Activated CD8-positive, alpha-beta T cell treated with anti-CD3 and anti-CD28 coated beads for 36 hours (primary cell): Measurements from ENCODE around the gene F11R. TPM values are rescaled to one million over a fixed set of nuclear protein-coding genes. Genes with fewer than 3 reads are reported as not detected.

ENCODE experiments used
- ATAC-seq: fragments of 200-7000 bp; cut with Tn5 transposase; one replicate; pipeline ENCODE4 v1.10.0; 2021; ENCODE audit warnings: mild to moderate bottlenecking, moderate library complexity
- CTCF ChIA-PET: fragments of 350-600 bp; sonication (Branson Sonifier 250); formaldehyde crosslinking; loops from one replicate; lab custom pipeline; 2021; ENCODE audit warnings: antibody characterized with exemption; lab: Charles Lee
- POLR2A ChIA-PET: fragments of 350-600 bp; sonication (Branson Sonifier 250); formaldehyde crosslinking; loops from one replicate; lab custom pipeline; 2021; ENCODE audit warnings: antibody characterized with exemption; lab: Charles Lee
- DNase-seq: peaks from one replicate; pipeline ENCODE4 v3.0.0-alpha.2; 2020
- H3K27ac Mint-ChIP-seq: one replicate; pipeline ENCODE4 v1.8.0; 2021; ENCODE audit warnings: mild to moderate bottlenecking, mixed read lengths
- H3K27me3 Mint-ChIP-seq: one replicate; pipeline ENCODE4 v1.8.0; 2021; ENCODE audit warnings: mixed read lengths
- H3K36me3 Mint-ChIP-seq: one replicate; pipeline ENCODE4 v1.8.0; 2021; ENCODE audit warnings: low read depth, mixed read lengths
- H3K4me1 Mint-ChIP-seq: one replicate; pipeline ENCODE4 v1.8.0; 2021; ENCODE audit warnings: low read depth, mixed read lengths
- H3K4me3 Mint-ChIP-seq: one replicate; pipeline ENCODE4 v1.8.0; 2021; ENCODE audit warnings: mild to moderate bottlenecking, moderate library complexity, mixed read lengths
- H3K9me3 Mint-ChIP-seq: one replicate; pipeline ENCODE4 v1.8.0; 2021; ENCODE audit warnings: mixed read lengths
- CTCF ChIP-seq: fragments of 200-600 bp; IDR thresholded peaks from one replicate; pipeline ENCODE4 v1.8.0; 2022; ENCODE audit warnings: antibody characterized with exemption, mild to moderate bottlenecking
- intact Hi-C: fragments of 100-400 bp; cut with micrococcal nuclease; formaldehyde crosslinking; loops from one replicate; pipeline ENCODE4 v1.10.0; 2022
- total RNA-seq, 2 experiments: library from RNA; stranded (reverse); gene quantifications; one replicate each; pipeline ENCODE4 v1.2.3, GENCODE V29; 2021

F11R gene
- total RNA-seq, 2 experiments from 2014 or later = 19.0 to 20.9 TPM

DNA sequence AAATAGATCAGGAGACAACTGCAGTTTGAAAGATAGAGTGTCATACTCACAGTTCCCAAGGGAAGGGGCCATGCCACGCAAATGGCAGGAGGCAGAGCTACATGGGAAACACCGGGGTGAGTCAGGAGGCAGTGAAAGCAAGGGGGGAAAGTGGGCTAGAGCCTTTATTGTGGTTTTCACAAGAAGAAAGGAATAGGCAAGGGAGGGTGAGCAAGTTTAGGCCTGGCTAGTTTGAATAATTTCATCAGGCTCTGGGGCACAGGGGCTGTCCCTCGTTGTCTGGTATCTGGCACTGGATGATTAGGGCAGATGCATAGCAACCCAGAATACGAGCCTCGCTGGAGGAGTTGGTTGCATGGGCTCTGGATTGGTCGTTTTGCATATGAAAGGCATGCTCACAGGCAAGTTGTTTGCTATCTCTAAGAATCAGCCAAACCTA, 49.3 kb downstream of the F11R start:
- H3K4me3 Mint-ChIP-seq = no peak overlapping the region
- TF ChIP-seq CTCF = no peak
- H3K9me3 Mint-ChIP-seq = no peaks in the 10 kb centered on the region
- intact Hi-C loops = no loop called here
- H3K27ac Mint-ChIP-seq = peak overlapping the region; percentile 17
- POLR2A ChIA-PET = no interaction called here
- H3K36me3 Mint-ChIP-seq = no peaks in the 10 kb centered on the region
- H3K4me1 Mint-ChIP-seq = peaks cover 13% of the 10 kb centered on the region
- DNase-seq = peak; percentile 85
- peak; percentile 99 for ATAC-seq
- CTCF ChIA-PET = interaction anchor here (1.2 to 1.7 kb wide), 3 partner anchors 17 to 21 kb away, joined by 3 to 5 read pairs (median 4); partner anchors contain the start of gene ITLN2
- peaks cover 9% of the 10 kb centered on the region for H3K27me3 Mint-ChIP-seq

GRCh38 chr1:160963521-160963920, 57.4 kb downstream of the F11R start:
- Mint-ChIP-seq H3K4me3 (no peak overlapping the region), H3K27me3 (no peaks in the 10 kb centered on the region), H3K9me3 (no peaks in the 10 kb centered on the region), H3K4me1 (no peaks in the 10 kb centered on the region), H3K27ac (no peak overlapping the region), H3K36me3 (no peaks in the 10 kb centered on the region)
- ATAC-seq = no peak
- TF ChIP-seq CTCF = no peak
- CTCF ChIA-PET = interaction anchor here (1.5 to 2.0 kb wide), 2 partner anchors 10 to 12 kb away, joined by 6 to 7 read pairs; no protein-coding TSS in a partner anchor
- no peak for DNase-seq
- intact Hi-C loops = no loop called here
- POLR2A ChIA-PET = interaction anchor here (1.2 kb wide), 1 partner anchor 11 kb away, joined by 4 read pairs; no protein-coding TSS in a partner anchor

DNA sequence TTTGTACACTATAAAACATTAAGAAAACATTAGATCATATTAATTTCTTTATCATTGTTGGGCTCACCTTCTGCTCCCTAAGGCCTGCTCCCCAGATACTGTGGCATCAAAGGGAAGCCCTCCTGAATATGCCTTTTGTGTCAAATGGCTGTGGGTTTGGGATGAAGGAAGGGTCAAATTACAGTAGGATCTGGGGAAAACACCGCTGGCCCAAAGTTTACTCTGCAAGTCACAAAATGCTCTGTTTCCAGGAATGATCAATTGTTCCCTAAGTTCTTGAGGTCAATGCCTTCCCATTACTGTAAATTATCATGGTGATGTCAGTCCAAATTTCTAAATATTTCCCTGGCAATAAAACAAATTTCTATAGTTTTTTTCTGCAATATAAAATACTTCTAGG, 59.5 kb downstream of the F11R start:
- no peak for TF ChIP-seq CTCF
- Mint-ChIP-seq H3K27me3 (no peaks in the 10 kb centered on the region), H3K36me3 (no peaks in the 10 kb centered on the region), H3K4me3 (no peak overlapping the region), H3K27ac (no peak overlapping the region), H3K4me1 (no peaks in the 10 kb centered on the region), H3K9me3 (no peaks in the 10 kb centered on the region)
- ChIA-PET CTCF (interaction anchor here (0.9 kb wide), 1 partner anchor 10 kb away, joined by 3 read pairs; no protein-coding TSS in a partner anchor), POLR2A (no interaction called here)
- ATAC-seq (no peak), DNase-seq (no peak)
- intact Hi-C loops = no loop called here

GRCh38 chr1:160956966-160957365, 64.0 kb downstream of the F11R start:
- Mint-ChIP-seq H3K9me3 (no peaks in the 10 kb centered on the region), H3K27ac (no peak overlapping the region), H3K27me3 (no peaks in the 10 kb centered on the region), H3K4me3 (no peak overlapping the region), H3K4me1 (peaks cover 3% of the 10 kb centered on the region), H3K36me3 (no peaks in the 10 kb centered on the region)
- intact Hi-C loops = no loop called here
- no peak for ATAC-seq
- ChIA-PET CTCF (interaction anchor here (1.3 to 9.7 kb wide), 4 partner anchors 16 to 141 kb away, joined by 3 to 298 read pairs (median 4); partner anchors contain the start of gene KLHDC9), POLR2A (no interaction called here)
- DNase-seq = no peak
- no peak for TF ChIP-seq CTCF
